ENCODE data around the gene TSPAN10. TPM values are rescaled to one million over a fixed set of nuclear protein-coding genes. Genes with fewer than 3 reads are reported as not detected.

TSPAN10 gene
- total RNA-seq, 1 experiment from 2014 or later: 3.5 TPM

- BruUV-seq (replicated peaks): no TSS peak
These were observed 10.6 kb downstream of the TSPAN10 start for GRCh38 chr17:81647640-81648012.

GRCh38 chr17:81648013-81648706, 11.2 kb downstream of the TSPAN10 start:
- ChIA-PET CTCF (no interaction called here), POLR2A (ENCODE audit: unreplicated experiment) (no interaction called here)
- Histone ChIP-seq H3K4me1 (ENCODE audit: insufficient read depth, low read length) (peaks cover 6% of the 10 kb centered on the region), H3F3A (ENCODE audit: low read length, unreplicated experiment) (no peaks in the 10 kb centered on the region), H2AFZ (ENCODE audit: low read length) (no peak overlapping the region), H3K27me3 (ENCODE audit: low read length) (no peaks in the 10 kb centered on the region), H3K4me3 (ENCODE audit: low read length) (no peak overlapping the region), H3K4me2 (ENCODE audit: low read length) (no peak overlapping the region), H3K9me2 (replicated peaks; ENCODE audit: low read length) (no peaks in the 10 kb centered on the region), H3K27ac (ENCODE audit: low read length) (no peak overlapping the region), H3K36me3 (ENCODE audit: low read depth, low read length) (no peaks in the 10 kb centered on the region), H4K20me1 (ENCODE audit: low read length) (no peaks in the 10 kb centered on the region), H3K9me3 (ENCODE audit: low read length) (no peaks in the 10 kb centered on the region), H3K9ac (ENCODE audit: low read length) (no peak overlapping the region), H3K79me2 (ENCODE audit: low read length) (no peaks in the 10 kb centered on the region)
- no peak for TF ChIP-seq EZH2 (IDR thresholded peaks at IDR 0.05; ENCODE audit: low read length, unreplicated experiment)
- TF ChIP-seq CTCF (conservative IDR thresholded peaks at IDR 0.05; ENCODE audit: low read depth, low read length): no peak
- no peak for TF ChIP-seq EZH2phosphoT487 (IDR thresholded peaks at IDR 0.05; ENCODE audit: borderline replicate concordance, low read length)
- DNase-seq (no peak), ATAC-seq (no peak)
- no TSS peak for BruUV-seq (replicated peaks)
- intact Hi-C loops (cut with micrococcal nuclease): no loop called here

More at GRCh38 chr17:81647640-81648012, 10.6 kb downstream of the TSPAN10 start:
- no peak overlapping the region for H3K9ac ChIP-seq (ENCODE audit: low read length)
- no peaks in the 10 kb centered on the region for H3K9me2 ChIP-seq (replicated peaks; ENCODE audit: low read length)
- no peak overlapping the region for H2AFZ ChIP-seq (ENCODE audit: low read length)
- H3K9me3 ChIP-seq (ENCODE audit: low read length): no peaks in the 10 kb centered on the region
- no peak for ATAC-seq
- POLR2A ChIA-PET (ENCODE audit: unreplicated experiment): no interaction called here
- no peak overlapping the region for H3K27ac ChIP-seq (ENCODE audit: low read length)
- H3K27me3 ChIP-seq (ENCODE audit: low read length): no peaks in the 10 kb centered on the region
- no peak overlapping the region for H3K4me3 ChIP-seq (ENCODE audit: low read length)
- no peak for DNase-seq
- no peaks in the 10 kb centered on the region for H4K20me1 ChIP-seq (ENCODE audit: low read length)
- CTCF ChIA-PET: no interaction called here
- H3K79me2 ChIP-seq (ENCODE audit: low read length): no peaks in the 10 kb centered on the region
- intact Hi-C loops (cut with micrococcal nuclease): no loop called here
- H3K36me3 ChIP-seq (ENCODE audit: low read depth, low read length): no peaks in the 10 kb centered on the region
- H3F3A ChIP-seq (ENCODE audit: low read length, unreplicated experiment): no peaks in the 10 kb centered on the region
- TF ChIP-seq EZH2phosphoT487 (IDR thresholded peaks at IDR 0.05; ENCODE audit: borderline replicate concordance, low read length) (no peak), EZH2 (IDR thresholded peaks at IDR 0.05; ENCODE audit: low read length, unreplicated experiment) (no peak), CTCF (conservative IDR thresholded peaks at IDR 0.05; ENCODE audit: low read depth, low read length) (no peak)
- H3K4me1 ChIP-seq (ENCODE audit: insufficient read depth, low read length): peaks cover 7% of the 10 kb centered on the region
- no peak overlapping the region for H3K4me2 ChIP-seq (ENCODE audit: low read length)

GRCh38 chr17:81648707-81649085, 11.7 kb downstream of the TSPAN10 start:
- intact Hi-C loops (cut with micrococcal nuclease): no loop called here
- Histone ChIP-seq H3K9me2 (replicated peaks; ENCODE audit: low read length) (no peaks in the 10 kb centered on the region), H3K4me2 (ENCODE audit: low read length) (no peak overlapping the region), H3K27me3 (ENCODE audit: low read length) (no peaks in the 10 kb centered on the region), H3K79me2 (ENCODE audit: low read length) (no peaks in the 10 kb centered on the region), H3K27ac (ENCODE audit: low read length) (no peak overlapping the region), H3K9ac (ENCODE audit: low read length) (no peak overlapping the region), H3K36me3 (ENCODE audit: low read depth, low read length) (no peaks in the 10 kb centered on the region), H3K9me3 (ENCODE audit: low read length) (no peaks in the 10 kb centered on the region), H2AFZ (ENCODE audit: low read length) (no peak overlapping the region), H3F3A (ENCODE audit: low read length, unreplicated experiment) (no peaks in the 10 kb centered on the region), H4K20me1 (ENCODE audit: low read length) (no peaks in the 10 kb centered on the region), H3K4me3 (ENCODE audit: low read length) (no peak overlapping the region), H3K4me1 (ENCODE audit: insufficient read depth, low read length) (peaks cover 6% of the 10 kb centered on the region)
- no TSS peak for BruUV-seq (replicated peaks)
- ATAC-seq (no peak), DNase-seq (no peak)
- POLR2A ChIA-PET (ENCODE audit: unreplicated experiment): no interaction called here
- CTCF ChIA-PET: no interaction called here
- TF ChIP-seq CTCF (conservative IDR thresholded peaks at IDR 0.05; ENCODE audit: low read depth, low read length): no peak
- no peak for TF ChIP-seq EZH2 (IDR thresholded peaks at IDR 0.05; ENCODE audit: low read length, unreplicated experiment)
- TF ChIP-seq EZH2phosphoT487 (IDR thresholded peaks at IDR 0.05; ENCODE audit: borderline replicate concordance, low read length): no peak

Data from PC-3 (cell line).